IMR-90 (cell line): ENCODE measurements around the gene TMEM81. TPM values are rescaled to one million over a fixed set of nuclear protein-coding genes. Genes with fewer than 3 reads are reported as not detected.

Experiments
- ATAC-seq: fragments of 200-7000 bp; cut with Tn5 transposase; 2 replicates; pipeline ENCODE4 v1.9.1; 2020; ENCODE audit warnings: low read depth, mild to moderate bottlenecking, moderate library complexity
- BruUV-seq: library from RNA; stranded (reverse); fragments of 400-500 nt; replicated peaks from 2 replicates; lab custom pipeline; 2021; lab: Mats Ljungman, UMichigan
- CTCF ChIA-PET: fragments of 300-600 bp; formaldehyde crosslinking; extraction: SDS; loops from one replicate; lab custom pipeline; 2021; ENCODE audit warnings: antibody characterized with exemption; lab: Yijun Ruan, JAX
- POLR2A ChIA-PET: fragments of 300-600 bp; sonication (Branson Sonifier 250); formaldehyde crosslinking; loops from one replicate; lab custom pipeline; 2022; ENCODE audit warnings: antibody characterized with exemption; ENCODE audit not compliant: unreplicated experiment; lab: Charles Lee
- DNase-seq: peaks from one replicate; pipeline ENCODE4 v3.0.0; 2013
- H2AFZ ChIP-seq: replicated peaks from 2 replicates; pipeline ENCODE3; 2013; ENCODE audit warnings: low read length, mild to moderate bottlenecking; ENCODE audit not compliant: poor library complexity
- H2AK5ac ChIP-seq: 2 replicates; pipeline ENCODE4 v1.6.1; 2013; ENCODE audit warnings: low read depth, low read length, inconsistent platforms
- H2AK9ac ChIP-seq: replicated peaks from 2 replicates; pipeline ENCODE3; 2013; ENCODE audit warnings: mild to moderate bottlenecking, low read depth, low read length, moderate library complexity; ENCODE audit not compliant: poor library complexity
- H2BK120ac ChIP-seq: 2 replicates; pipeline ENCODE4 v1.6.1; 2013; ENCODE audit warnings: low read depth, low read length, inconsistent platforms
- H2BK15ac ChIP-seq: 3 replicates; pipeline ENCODE4 v1.6.1; 2013; ENCODE audit warnings: low read depth, low read length, inconsistent platforms
- H2BK20ac ChIP-seq: 2 replicates; pipeline ENCODE4 v1.6.1; 2013; ENCODE audit warnings: low read depth, mild to moderate bottlenecking, inconsistent platforms, low read length, moderate library complexity
- H2BK5ac ChIP-seq: 2 replicates; pipeline ENCODE4 v1.6.1; 2013; ENCODE audit warnings: mild to moderate bottlenecking, low read depth, low read length, inconsistent platforms; ENCODE audit not compliant: poor library complexity, severe bottlenecking
- H3K14ac ChIP-seq: replicated peaks from 2 replicates; pipeline ENCODE4 v1.6.1; 2013; ENCODE audit warnings: low read depth, low read length, inconsistent platforms
- H3K18ac ChIP-seq: 2 replicates; pipeline ENCODE4 v1.6.1; 2013; ENCODE audit warnings: low read depth, low read length, control low read depth
- H3K23ac ChIP-seq: 2 replicates; pipeline ENCODE4 v1.6.1; 2013; ENCODE audit warnings: low read depth, low read length, inconsistent platforms
- H3K27ac ChIP-seq: 2 replicates; pipeline ENCODE4 v1.5.1; 2013; ENCODE audit warnings: mild to moderate bottlenecking, control low read depth, low read length; ENCODE audit not compliant: insufficient read depth
- H3K27me3 ChIP-seq: 2 replicates; pipeline ENCODE4 v1.6.1; 2013; ENCODE audit warnings: low read length; ENCODE audit not compliant: control insufficient read depth, insufficient read depth
- H3K36me3 ChIP-seq: 2 replicates; pipeline ENCODE4 v1.6.1; 2013; ENCODE audit warnings: low read length, mixed read lengths; ENCODE audit not compliant: control insufficient read depth, insufficient read depth
- H3K4ac ChIP-seq: 2 replicates; pipeline ENCODE4 v1.6.1; 2013; ENCODE audit warnings: low read depth, low read length, inconsistent platforms
- H3K4me1 ChIP-seq: 2 replicates; pipeline ENCODE4 v1.6.1; 2013; ENCODE audit warnings: low read length, mixed read lengths; ENCODE audit not compliant: control insufficient read depth, insufficient read depth
- H3K4me2 ChIP-seq: 2 replicates; pipeline ENCODE4 v1.6.1; 2013; ENCODE audit warnings: low read depth, mild to moderate bottlenecking, control low read depth, low read length, moderate library complexity
- H3K4me3 ChIP-seq: 2 replicates; pipeline ENCODE4 v1.5.1; 2013; ENCODE audit warnings: low read depth, mild to moderate bottlenecking, control low read depth, low read length, moderate library complexity; ENCODE audit not compliant: insufficient read depth
- H3K56ac ChIP-seq: 2 replicates; pipeline ENCODE4 v1.6.1; 2013; ENCODE audit warnings: low read length, inconsistent platforms; ENCODE audit not compliant: insufficient read depth; ENCODE audit errors: extremely low read depth
- H3K79me1 ChIP-seq, 2 experiments: 2 replicates each; pipeline ENCODE4 v1.6.1; 2013; ENCODE audit warnings: low read length in 2 of 2, inconsistent platforms in 1 of 2, low read depth in 1 of 2
- H3K9ac ChIP-seq: 2 replicates; pipeline ENCODE4 v1.6.1; 2013; ENCODE audit warnings: low read depth, low read length, control low read depth
- H3K9me1 ChIP-seq: 2 replicates; pipeline ENCODE4 v1.6.1; 2013; ENCODE audit warnings: low read length, inconsistent platforms; ENCODE audit not compliant: insufficient read depth
- H3K9me3 ChIP-seq: 2 replicates; pipeline ENCODE4 v1.6.1; 2013; ENCODE audit warnings: low read length; ENCODE audit not compliant: control insufficient read depth, insufficient read depth
- H4K20me1 ChIP-seq: 2 replicates; pipeline ENCODE4 v1.6.1; 2013; ENCODE audit warnings: low read length, inconsistent platforms; ENCODE audit not compliant: insufficient read depth
- H4K5ac ChIP-seq: 2 replicates; pipeline ENCODE4 v1.6.1; 2013; ENCODE audit warnings: mild to moderate bottlenecking, low read depth, low read length, control low read depth
- H4K8ac ChIP-seq, 2 experiments: 2 replicates each; pipeline ENCODE4 v1.6.1; 2013; ENCODE audit warnings: low read depth in 2 of 2, low read length in 2 of 2, control low read depth in 1 of 2, inconsistent platforms in 1 of 2
- H4K91ac ChIP-seq: 2 replicates; pipeline ENCODE4 v1.6.1; 2013; ENCODE audit warnings: low read depth, low read length, inconsistent platforms; ENCODE audit not compliant: insufficient read depth
- BHLHE40 ChIP-seq: fragments of 150-350 bp; IDR thresholded peaks from 2 replicates; pipeline ENCODE4 v1.6.1; 2016; ENCODE audit warnings: mild to moderate bottlenecking, low read depth, low read length
- CEBPB ChIP-seq: IDR thresholded peaks from 2 replicates; pipeline ENCODE4 v1.6.1; 2012; ENCODE audit warnings: low read depth, low read length, improper control_type of control experiment
- CHD1 ChIP-seq: IDR thresholded peaks from 2 replicates; pipeline ENCODE4 v1.6.1; 2012; ENCODE audit warnings: low read depth, low read length, improper control_type of control experiment
- CTCF ChIP-seq: conservative IDR thresholded peaks from 2 replicates; pipeline ENCODE4 v1.5.1; 2012; ENCODE audit warnings: mild to moderate bottlenecking, low read depth, low read length, improper control_type of control experiment
- MAFK ChIP-seq: IDR thresholded peaks from 2 replicates; pipeline ENCODE4 v1.6.1; 2012; ENCODE audit warnings: low read depth, low read length, improper control_type of control experiment
- MAZ ChIP-seq: IDR thresholded peaks from 2 replicates; pipeline ENCODE4 v1.6.1; 2012; ENCODE audit warnings: low read depth, mild to moderate bottlenecking, low read length, improper control_type of control experiment, moderate library complexity, borderline replicate concordance
- MXI1 ChIP-seq: IDR thresholded peaks from 2 replicates; pipeline ENCODE4 v1.6.1; 2012; ENCODE audit warnings: low read depth, mild to moderate bottlenecking, low read length, moderate library complexity, borderline replicate concordance
- NFE2L2 ChIP-seq: fragments of 150-350 bp; IDR thresholded peaks from 2 replicates; pipeline ENCODE4 v1.6.1; 2016; ENCODE audit warnings: low read depth, mild to moderate bottlenecking, low read length
- POLR2A ChIP-seq: IDR thresholded peaks from 2 replicates; pipeline ENCODE4 v1.6.1; 2012; ENCODE audit warnings: mild to moderate bottlenecking, low read depth, low read length
- RAD21 ChIP-seq: IDR thresholded peaks from 2 replicates; pipeline ENCODE4 v1.6.1; 2012; ENCODE audit warnings: low read length, improper control_type of control experiment
- RCOR1 ChIP-seq: IDR thresholded peaks from 2 replicates; pipeline ENCODE4 v1.6.1; 2012; ENCODE audit warnings: mild to moderate bottlenecking, low read length, improper control_type of control experiment; ENCODE audit not compliant: insufficient replicate concordance
- RFX5 ChIP-seq: IDR thresholded peaks from 2 replicates; pipeline ENCODE4 v1.8.0; 2012; ENCODE audit warnings: low read depth, mild to moderate bottlenecking, low read length, moderate library complexity
- SMC3 ChIP-seq: fragments of 150-350 bp; IDR thresholded peaks from 2 replicates; pipeline ENCODE4 v1.6.1; 2016; ENCODE audit warnings: low read depth, mild to moderate bottlenecking, antibody characterized with exemption, low read length, moderate library complexity
- WGBS, 2 experiments: methylation state at CpG; one replicate each; pipeline versions ENCODE4 v1.1.5 to v1.1.7; 2013; ENCODE audit warnings: missing lambda C conversion rate in 2 of 2; ENCODE audit not compliant: insufficient read length in 1 of 2; ENCODE audit errors: extremely low coverage in 2 of 2; 5-methylcytosine and 5-hydroxymethylcytosine counted together
- dilution Hi-C: fragments of 300-500 bp; cut with HindIII; formaldehyde crosslinking; loops from one replicate; pipeline ENCODE4 v1.14.3; 2018; ENCODE audit warnings: low sequenced_read_pairs; ENCODE audit not compliant: unreplicated experiment
- in situ Hi-C: fragments of 300-500 bp; cut with MboI; formaldehyde crosslinking; loops from 3 replicates; pipeline ENCODE4 v1.14.3; 2019; ENCODE audit warnings: low sequenced_read_pairs, inconsistent platforms, mixed read lengths
- intact Hi-C: fragments of 100-400 bp; cut with micrococcal nuclease; formaldehyde crosslinking; loops from 2 replicates; pipeline ENCODE4 v1.10.0; 2022
- polyA plus RNA-seq, 3 experiments: library from polyadenylated mRNA; depleted of rRNA; stranded (reverse); fragments of >200 nt; gene quantifications; 2 replicates each; pipeline ENCODE4 v1.2.3, GENCODE V29; 2012; ENCODE audit warnings: low replicate concordance in 1 of 3
- total RNA-seq: library from RNA; depleted of rRNA; stranded (reverse); fragments of >200 nt; gene quantifications from 2 replicates; pipeline ENCODE4 v1.2.3, GENCODE V29; 2012
- TF ChIP-seq, protein P1 (sequence below): fragments of 150-350 bp; IDR thresholded peaks from 2 replicates; pipeline ENCODE4 v1.6.1; 2017; ENCODE audit warnings: mild to moderate bottlenecking, antibody characterized with exemption, low read length, low read depth
- TF ChIP-seq, protein P2 (sequence below): fragments of 150-350 bp; IDR thresholded peaks from 2 replicates; pipeline ENCODE4 v1.6.1; 2016; ENCODE audit warnings: low read depth, mild to moderate bottlenecking, low read length, moderate library complexity, borderline replicate concordance

Gene TMEM81
- total and polyA plus RNA-seq, 2 of the 4 experiments (the other 2 are of a cell fraction), result 1.5 to 1.8 TPM

DNA sequence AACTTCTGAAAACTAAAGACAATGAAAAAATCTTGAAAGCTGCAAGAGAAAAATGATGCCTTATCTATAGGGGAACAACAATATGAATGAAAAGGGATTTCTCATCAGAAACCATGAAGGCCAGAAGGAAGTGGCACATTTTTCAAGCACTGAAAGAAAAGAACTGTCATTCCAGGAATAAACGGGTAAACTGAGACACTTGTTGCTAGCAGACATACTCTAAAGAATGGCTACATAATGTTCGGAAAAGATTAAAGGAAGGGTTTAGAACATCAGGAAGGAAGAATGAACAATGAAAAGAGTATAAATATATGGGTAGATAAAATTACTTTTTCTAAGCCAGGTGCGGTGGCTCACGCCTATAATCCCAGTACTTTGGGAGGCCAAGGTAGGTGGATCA is 23.1 kb upstream of the TMEM81 start:
- H3K4me1 ChIP-seq, result no peaks in the 10 kb centered on the region
- no peak overlapping the region for H2BK15ac ChIP-seq
- no peak overlapping the region for H2BK5ac ChIP-seq
- BruUV-seq, result no TSS peak
- H3K36me3 ChIP-seq, result peaks cover 26% of the 10 kb centered on the region
- H4K8ac ChIP-seq, result no peak overlapping the region
- intact Hi-C loops (no loop called here), in situ Hi-C loops (no loop called here), dilution Hi-C loops (no loop called here)
- H3K79me1 ChIP-seq, result peaks cover 12 to 14% of the 10 kb centered on the region in 2 experiments; a peak in 3 of 4 replicates
- WGBS, 2 experiments, result no CpG with 5 or more reads among the region's 4 CpGs
- H4K20me1 ChIP-seq, result no peaks in the 10 kb centered on the region
- CTCF ChIA-PET, result no interaction called here
- H3K9me1 ChIP-seq, result peaks cover 5% of the 10 kb centered on the region
- H3K23ac ChIP-seq, result no peak overlapping the region
- H2AK5ac ChIP-seq, result no peak overlapping the region
- no peak overlapping the region for H3K27ac ChIP-seq
- H4K5ac ChIP-seq, result no peak overlapping the region
- no peak overlapping the region for H3K14ac ChIP-seq
- DNase-seq, result no peak
- H3K9ac ChIP-seq, result no peak overlapping the region
- no peak overlapping the region for H2AFZ ChIP-seq
- no peaks in the 10 kb centered on the region for H3K9me3 ChIP-seq
- no peak overlapping the region for H2AK9ac ChIP-seq
- no peak for TF ChIP-seq CTCF
- TF ChIP-seq MXI1, result no peak
- TF ChIP-seq, protein P1, sequence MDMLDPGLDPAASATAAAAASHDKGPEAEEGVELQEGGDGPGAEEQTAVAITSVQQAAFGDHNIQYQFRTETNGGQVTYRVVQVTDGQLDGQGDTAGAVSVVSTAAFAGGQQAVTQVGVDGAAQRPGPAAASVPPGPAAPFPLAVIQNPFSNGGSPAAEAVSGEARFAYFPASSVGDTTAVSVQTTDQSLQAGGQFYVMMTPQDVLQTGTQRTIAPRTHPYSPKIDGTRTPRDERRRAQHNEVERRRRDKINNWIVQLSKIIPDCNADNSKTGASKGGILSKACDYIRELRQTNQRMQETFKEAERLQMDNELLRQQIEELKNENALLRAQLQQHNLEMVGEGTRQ, result no peak
- no peak for TF ChIP-seq NFE2L2
- TF ChIP-seq RFX5, result no peak
- TF ChIP-seq RCOR1, result no peak
- no peak for TF ChIP-seq CEBPB
- TF ChIP-seq MAZ, result no peak
- TF ChIP-seq, protein P2, sequence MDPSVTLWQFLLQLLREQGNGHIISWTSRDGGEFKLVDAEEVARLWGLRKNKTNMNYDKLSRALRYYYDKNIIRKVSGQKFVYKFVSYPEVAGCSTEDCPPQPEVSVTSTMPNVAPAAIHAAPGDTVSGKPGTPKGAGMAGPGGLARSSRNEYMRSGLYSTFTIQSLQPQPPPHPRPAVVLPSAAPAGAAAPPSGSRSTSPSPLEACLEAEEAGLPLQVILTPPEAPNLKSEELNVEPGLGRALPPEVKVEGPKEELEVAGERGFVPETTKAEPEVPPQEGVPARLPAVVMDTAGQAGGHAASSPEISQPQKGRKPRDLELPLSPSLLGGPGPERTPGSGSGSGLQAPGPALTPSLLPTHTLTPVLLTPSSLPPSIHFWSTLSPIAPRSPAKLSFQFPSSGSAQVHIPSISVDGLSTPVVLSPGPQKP, result no peak
- no peak for TF ChIP-seq MAFK
- no peak for TF ChIP-seq SMC3
- TF ChIP-seq RAD21, result no peak
- no peak for TF ChIP-seq POLR2A
- no peak for TF ChIP-seq BHLHE40
- no peak for TF ChIP-seq CHD1
- no peak overlapping the region for H2BK120ac ChIP-seq
- H3K56ac ChIP-seq, result no peak overlapping the region
- H3K4me3 ChIP-seq, result no peak overlapping the region
- no peak overlapping the region for H3K4me2 ChIP-seq
- H3K4ac ChIP-seq, result no peak overlapping the region
- no peak overlapping the region for H3K18ac ChIP-seq
- no peak for ATAC-seq
- H4K91ac ChIP-seq, result no peak overlapping the region
- no peak overlapping the region for H2BK20ac ChIP-seq
- POLR2A ChIA-PET, result no interaction called here
- no peaks in the 10 kb centered on the region for H3K27me3 ChIP-seq
